ENCODE measurements around the gene PDLIM1.

- TF ChIP-seq CTCF (conservative IDR thresholded peaks at IDR 0.05; ENCODE audit: low read length) (no peak), EZH2phosphoT487 (IDR thresholded peaks at IDR 0.05; ENCODE audit: borderline replicate concordance) (no peak)
Observed at GRCh38 chr10:95332666-95333249, 42.0 kb upstream of the PDLIM1 start.
